HG03045 (cell line): ENCODE results near the gene CWC25.

Experiments
- ATAC-seq: cut with Tn5 transposase; IDR thresholded peaks from one replicate; pipeline ENCODE4 v1.9.1; 2021; ENCODE audit warnings: mild to moderate bottlenecking, moderate library complexity; ENCODE audit not compliant: unreplicated experiment

CWC25 gene

DNA sequence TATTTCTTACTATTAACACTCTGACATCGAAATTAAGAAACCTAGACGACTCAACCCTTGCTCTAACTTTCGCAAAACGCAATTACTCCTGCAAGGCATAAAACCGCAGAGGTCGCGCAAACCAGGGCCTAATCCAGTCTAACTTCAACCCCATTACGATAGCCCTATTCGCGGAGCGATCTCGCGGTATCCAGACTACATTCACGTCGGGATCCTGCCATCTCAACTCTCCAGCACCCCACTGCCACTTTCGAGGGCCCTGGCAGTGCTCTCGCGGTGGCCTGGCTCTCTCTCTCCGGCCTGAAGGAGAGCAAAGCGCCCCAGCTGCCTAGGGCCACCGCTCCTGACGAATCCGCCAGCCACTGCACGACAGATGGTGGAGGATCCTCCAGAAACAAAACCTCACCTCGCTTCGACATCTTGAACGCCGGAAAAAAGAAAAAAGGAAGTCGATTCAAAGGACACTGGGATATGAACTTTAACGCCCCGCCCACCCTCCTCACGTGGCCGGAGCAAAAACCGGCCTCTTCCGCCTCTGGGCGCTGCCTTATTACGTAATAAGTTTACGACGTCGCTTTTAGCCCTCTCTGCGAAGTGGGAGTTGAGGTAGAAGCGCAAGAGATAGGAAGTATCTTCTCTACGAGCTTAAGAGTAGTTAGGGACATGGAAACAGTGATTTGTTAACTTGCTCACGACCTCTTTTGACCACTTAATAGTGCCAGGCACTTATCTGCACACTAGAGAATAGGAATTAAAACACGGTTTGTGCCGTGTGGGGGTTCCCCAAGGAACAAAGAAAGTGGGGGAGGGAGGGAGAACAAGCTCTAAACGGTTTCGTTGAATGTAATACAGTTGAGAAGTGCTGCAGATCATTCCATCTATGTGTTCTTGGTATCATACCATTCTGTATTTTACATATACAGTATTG lies 28.4 kb upstream of the CWC25 start, which contains the start of gene RPL23:
TSS of gene RPL23 (minus strand) at position 430 of the 928 bp plus-strand sequence. CDS start at position 419, 11 bp downstream.
- peak; percentile 74 for ATAC-seq

DNA sequence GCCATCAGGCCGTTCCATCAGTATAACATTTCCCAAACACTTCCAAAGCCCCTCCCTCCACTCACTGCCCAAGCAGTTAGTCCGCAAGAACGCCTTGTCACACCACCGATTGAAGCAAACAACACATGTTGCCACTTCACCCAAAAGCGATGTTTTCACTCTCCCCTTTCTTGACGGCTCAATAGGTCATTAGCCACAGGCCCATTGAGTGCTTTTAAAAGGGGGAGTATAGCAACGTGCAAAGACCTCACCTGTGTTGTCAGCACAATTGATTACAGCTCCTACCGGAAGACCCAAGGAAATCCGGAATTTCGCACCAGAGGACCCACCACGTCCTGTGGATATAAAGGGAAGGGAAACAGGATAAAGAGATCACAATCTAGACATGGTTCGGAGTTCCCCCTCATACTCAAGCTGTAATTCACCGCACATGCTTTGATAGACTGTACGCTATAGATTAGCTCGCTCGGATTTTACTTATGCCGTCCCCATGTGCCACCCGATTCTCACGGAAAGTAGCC lies 27.7 kb upstream of the CWC25 start:
- ATAC-seq = peak; percentile 1

DNA sequence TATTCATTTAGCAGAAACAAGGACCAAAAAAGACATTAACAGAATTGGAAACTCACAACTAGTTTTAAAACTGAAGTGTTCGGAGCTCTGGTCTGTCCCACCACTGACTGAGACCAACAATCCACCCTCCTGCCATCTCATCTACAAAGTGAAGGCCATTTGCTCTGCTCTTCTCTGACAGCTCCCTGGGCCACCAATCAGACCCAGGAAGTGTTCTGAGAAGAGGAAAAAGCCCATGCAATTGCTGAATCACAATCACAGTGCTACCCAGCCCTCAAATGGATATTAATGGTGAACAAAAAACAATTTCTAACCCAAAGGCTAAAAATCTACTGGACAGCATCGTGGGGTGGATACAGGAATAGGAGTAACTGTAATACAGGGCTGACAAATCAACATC lies 26.3 kb upstream of the CWC25 start:
- no peak for ATAC-seq

DNA sequence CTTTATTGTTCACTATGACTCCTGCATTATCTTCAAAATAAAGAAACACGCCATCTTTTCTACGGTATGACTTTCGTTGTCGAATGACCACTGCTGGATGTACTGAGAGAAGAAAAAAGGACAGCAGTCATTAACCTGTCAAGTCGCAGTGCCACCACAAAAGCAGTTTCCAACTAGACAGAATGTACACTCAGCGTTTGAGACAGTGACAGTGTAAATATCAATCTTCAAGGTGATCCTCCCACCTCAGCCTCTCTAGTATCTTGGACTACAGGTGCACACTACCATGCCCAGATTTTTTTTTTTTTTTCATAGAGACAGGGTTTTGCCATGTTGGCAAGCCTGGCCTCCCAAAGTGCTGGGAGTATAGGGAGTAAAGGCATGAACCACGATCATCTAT lies 25.3 kb upstream of the CWC25 start:
- ATAC-seq = no peak

DNA sequence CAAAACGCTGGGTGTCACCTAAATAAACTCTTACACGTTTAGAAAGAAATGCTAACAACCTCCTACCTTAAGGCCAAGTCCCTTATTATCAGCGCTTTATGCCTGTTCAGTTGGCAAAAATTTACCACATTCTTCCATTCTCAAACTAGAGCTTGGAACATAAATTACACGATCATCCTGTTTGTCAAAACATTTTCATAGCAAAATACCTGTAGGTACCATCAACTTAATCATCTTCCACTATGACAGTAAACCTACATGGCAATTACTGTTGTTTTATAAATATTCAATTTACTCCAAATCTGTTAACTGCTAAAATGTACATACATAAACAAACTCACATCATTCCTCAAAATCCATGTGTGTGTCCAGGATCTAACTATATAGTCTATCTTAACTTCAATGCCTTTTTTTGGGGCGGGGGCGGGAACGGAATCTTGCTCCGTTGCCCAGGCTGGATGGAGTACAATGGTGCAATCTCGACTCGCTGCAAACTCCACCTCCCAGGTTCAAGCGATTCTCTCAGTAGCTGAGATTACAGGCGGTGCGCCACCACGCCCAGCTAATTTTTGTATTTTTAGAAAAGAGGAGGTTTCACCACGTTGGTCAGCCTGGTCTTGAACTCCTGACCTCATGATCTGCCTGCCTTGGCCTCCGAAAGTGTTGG lies 24.0 kb upstream of the CWC25 start:
- ATAC-seq = no peak

DNA sequence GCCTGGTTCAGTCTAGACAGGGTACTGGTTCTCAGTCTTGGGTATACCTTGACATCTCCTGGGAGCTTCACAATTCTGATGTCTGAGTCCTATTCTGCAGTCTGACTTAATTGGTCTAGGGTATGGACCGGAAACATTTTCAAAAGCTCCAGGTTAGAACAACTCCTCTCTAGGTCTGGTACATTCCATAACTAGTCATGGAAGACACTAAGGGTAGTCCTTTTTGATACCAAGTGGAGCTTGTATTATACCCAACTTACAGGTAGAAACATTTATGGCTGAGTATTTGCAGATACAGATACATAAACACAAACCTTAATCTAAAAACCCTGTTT lies 23.4 kb upstream of the CWC25 start:
- no peak for ATAC-seq

DNA sequence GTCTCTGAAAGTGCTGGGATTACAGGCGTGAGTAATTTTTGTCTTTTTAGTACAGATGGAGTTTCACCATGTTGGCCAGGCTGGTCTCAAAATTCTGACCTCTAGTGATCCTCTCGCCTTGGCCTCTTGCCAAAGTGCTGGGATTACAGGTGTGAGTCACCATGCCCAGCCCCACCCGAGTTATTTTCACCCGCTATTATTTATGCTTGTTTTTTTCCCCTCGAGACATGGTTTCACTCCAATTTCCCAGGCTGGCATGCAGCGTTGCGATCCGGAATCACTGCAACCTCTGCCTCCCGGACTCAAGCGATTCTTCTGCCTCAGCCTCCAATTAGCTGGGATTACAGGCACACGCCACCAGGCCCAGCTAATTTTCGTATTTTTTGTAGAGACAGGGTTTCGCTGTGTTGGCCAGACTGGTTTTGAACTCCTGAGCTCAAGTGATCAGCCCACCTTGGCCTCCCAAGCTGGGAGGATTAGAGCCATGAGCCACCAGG lies 19.2 kb upstream of the CWC25 start:
- no peak for ATAC-seq

DNA sequence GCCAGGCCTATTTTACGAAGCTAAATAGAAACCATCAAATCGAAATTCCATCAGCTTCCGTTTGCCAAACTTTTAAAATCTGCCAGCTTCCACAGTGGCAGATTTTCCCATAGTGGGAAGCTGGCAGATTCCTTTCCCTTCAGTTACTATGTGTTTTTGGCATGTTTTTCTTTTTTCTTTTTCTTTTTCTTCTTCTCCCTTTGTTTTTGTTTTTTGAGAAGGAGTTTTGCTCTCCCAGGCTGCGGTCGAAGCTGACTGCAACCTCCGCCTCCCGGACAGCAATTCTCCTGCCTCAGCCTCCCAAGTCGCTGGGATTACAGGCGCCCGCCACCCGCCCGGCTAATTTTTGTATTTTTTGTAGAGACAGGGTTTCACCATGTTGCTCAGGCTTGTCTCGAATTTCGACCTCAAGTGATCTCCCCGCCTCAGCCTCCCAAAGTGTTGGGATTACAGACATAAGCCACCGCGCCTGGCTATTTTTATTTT lies 684 bp upstream of the CWC25 start:
- ATAC-seq = no peak

DNA sequence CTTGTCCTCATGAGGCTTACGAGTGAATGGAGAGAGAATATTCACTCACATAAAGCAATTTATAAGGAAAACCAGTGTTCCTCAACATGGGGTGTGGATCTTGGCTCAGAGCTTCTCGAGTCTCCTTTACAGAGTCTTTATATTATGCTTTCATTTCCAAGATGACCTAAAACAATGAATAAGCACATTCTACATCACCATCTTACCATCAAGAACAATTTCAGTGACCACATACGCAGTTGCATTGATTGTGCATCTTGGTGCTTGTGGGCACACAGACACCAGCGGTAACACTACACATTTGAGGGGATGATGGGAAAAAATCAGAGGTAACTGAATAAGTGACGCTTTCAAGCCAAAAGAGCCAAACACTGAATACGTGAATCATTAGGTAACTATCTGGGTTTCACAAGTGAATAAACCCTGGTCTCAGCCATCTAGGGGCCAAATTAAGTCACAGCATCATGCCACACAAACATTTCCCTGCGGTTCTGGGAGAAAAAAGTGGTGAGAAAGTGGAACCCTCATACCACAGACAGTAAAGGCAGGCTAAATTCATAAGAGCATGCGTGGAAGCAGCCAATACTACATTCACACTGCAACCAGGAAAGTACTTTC lies 9.4 kb downstream of the CWC25 start:
- ATAC-seq = no peak

DNA sequence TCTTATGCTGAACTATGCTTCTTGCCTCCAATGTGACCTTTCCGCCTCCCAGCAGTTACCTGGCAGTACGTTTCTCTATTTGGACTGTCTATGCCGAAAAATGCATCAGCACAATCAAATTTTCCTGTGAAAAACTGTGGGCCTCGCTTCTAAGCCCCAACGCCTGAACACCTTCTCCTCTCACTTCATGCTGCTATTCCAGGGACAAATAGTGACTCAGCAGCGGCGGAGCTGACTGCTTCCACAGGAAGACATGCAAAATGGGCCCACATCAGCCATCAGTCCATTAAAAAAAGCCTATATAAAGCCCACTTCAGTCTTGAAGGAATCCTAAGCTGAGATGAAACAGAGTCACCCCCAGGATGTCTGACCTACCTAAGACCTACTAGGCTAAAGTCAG lies 15.3 kb downstream of the CWC25 start:
- no peak for ATAC-seq

DNA sequence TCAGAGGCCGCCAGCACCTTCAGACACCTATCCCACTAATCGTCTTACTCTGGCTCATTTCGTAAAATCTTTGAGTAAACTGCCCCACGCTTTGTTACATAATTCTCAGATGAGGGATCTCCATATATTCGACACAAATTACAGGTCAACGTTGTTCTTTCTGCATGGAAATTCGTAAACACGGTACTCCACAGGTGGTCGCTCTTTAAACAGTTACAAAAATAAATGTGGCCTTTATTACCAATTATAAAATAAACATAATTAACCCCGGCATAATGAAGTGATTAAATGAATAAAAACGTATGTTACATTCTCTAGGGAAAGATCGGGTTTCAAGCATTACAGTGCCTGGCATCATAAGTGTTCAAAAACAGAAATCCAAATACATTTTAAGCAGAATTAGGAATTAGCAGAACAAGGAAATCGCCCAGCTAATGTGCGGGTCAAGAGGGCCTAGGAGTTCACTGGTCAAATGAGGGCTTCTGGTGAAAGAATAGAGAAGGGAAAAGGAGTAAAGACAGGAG lies 24.8 kb downstream of the CWC25 start:
- no peak for ATAC-seq

DNA sequence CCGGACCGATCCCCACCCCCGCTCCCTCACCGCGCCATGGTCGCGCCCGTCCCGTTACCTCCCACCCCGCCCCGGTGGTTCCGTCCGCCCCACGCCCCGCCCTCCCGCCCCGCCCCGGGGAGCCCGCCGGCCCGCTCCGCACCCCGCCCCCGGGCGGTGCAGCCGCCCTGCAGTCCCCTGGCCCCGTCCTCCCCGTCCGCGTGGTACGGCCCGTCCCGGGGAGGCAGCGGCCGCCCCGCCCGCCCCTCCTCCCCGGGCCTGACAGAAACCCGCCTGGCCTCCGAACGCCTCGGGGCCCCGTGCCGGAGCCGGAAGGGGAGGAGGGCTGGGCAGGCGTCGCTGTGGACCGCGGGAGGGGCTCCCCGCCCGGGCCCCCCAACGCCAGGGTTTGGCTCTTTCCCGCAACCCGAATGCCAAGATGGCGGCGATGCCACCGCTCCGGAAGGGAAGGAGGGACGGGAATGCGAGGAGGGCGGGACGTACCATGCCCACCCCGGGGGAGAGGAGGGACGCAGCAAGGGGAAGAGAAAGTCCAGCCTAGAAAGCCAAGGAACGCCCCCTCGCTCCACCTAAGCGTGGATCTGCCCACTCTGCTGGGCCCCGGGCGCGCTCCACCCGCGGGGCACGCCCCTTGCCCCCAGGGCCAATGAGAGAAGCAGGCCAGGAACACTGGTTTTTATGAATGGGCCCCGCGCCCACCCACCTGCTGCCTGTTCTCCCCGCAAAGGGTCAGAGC lies 25.5 kb downstream of the CWC25 start, which contains the start of gene PIP4K2B:
TSS of gene PIP4K2B (minus strand) at position 56 of the 736 bp plus-strand sequence. CDS start 132 bp downstream, outside the sequence.
- ATAC-seq = peak; percentile 79

DNA sequence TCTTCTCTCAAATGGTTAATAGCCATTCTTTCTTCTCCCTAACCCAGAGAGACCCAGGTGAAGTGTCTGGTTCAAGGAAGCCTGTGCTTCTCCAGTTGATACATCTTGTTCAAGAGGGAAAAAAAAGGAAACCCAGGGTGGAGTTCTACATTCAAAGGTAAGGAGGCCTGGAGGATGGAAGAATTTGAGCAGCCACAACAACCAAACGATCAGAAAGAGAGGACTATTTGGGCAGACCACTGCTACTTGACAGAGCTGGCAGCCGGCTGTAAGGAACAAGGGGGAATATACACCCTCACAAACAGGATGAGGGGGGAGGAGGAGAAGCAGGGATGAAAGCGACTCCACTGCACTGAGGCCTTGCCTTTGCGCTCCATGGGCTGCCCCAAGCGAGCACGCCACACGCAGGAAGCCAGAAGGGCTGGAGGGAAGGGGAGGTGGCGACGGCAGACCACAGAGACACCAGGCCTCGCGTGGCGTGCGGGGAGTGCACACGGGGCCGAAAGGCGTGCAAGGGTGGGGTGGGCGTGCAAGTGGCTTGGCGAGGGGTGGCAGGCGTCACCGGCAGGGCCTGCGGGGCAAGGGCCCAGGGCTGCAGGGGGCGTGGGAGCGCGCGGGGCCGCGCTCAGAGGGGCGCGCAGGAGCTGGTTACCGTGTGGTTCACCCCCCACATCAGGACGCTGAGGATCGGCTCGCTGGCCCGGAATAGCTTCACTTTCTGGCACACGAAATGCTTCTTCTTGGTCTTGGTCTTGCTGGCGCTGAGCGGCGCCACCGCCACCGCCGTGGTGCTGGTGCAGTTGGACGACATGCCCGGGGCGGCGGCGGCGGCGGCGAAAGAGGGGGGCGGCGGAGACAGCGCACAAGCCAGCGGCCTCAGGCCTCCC lies 26.3 kb downstream of the CWC25 start:
- peak; percentile 21 for ATAC-seq

DNA sequence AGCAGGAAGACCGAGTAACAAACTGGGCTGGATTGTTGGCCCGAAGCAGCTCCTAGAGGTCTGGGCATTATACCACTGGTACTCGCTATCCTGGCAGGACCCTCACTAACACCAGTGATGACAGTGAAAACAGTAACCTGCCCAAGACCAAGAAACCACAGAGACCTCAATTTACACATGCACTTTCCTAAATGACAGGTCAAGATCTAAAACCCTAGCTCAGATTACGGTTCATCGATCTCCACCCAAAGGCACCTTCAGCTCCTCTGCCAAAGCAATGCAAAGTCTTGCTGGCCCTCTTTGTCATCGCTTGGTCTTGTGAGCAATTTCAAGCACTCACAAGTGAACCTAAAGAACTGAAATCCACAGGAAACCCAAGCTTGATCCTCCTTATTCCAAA lies 27.3 kb downstream of the CWC25 start:
- ATAC-seq = no peak

DNA sequence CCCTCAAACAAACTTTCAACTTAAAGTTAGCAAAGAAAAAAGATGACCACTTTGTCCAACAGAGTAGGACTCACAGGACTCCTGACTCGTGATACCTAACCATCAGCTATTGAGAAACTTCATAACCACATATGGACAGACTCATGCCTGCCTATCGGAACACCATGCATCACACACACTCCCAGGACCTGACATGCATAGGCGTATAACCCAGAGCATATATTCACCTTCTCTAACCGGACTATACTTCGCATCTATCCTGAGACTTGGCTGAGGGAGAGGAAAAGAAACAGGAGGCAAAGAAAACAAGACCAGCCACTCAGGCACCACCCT lies 28.0 kb downstream of the CWC25 start:
- ATAC-seq = no peak

DNA sequence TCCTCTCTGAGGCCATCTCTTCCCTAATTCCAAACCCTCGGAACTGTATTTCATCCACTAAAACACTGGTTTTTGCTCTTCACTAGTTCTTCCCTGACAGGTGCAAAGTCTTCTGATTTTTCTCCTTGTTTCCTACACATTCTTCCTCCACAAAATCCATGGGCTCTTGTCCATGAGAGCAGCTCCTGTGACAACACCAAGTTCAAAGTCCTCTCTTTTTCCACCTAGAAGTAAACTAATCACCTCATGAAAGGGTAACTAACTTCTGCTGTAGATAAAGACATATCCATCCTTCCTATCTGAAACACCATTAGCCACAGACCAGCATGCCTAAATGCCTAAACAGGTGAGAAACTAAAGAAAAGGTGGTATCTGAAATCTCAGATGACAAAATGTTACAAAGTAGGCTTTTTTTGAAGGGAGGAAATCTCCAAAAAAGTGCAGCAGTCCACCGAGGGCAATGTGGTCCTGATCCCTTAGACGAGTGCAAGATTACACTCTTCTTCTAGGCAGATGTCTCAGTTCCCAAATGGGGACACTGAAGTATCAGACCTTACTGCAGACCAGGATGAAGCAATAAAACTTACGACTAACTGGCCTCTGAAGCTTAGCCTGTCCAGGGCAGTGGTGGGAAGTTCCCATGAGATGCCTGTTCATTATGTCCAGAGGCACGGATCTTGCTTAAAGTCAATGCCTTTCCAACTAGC lies 28.5 kb downstream of the CWC25 start:
- ATAC-seq = no peak

DNA sequence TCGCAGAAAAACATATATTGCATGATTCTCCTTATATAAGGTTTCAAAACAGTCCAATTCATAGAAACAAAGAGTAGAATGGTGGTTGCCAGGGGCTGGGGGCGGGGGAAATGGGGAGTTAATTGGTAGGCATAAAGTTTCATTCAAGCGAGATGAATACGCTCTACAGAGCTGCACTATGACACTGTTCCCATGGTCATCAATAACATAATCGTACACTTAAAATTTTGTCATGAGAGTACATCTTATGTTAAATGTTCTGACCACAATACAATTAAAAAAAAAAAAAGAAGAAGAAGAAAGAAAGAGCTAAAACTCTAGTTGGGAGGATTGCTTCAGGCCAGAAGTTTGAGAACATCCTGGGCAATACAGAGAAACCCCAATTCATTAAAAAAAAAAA lies 30.9 kb downstream of the CWC25 start:
- ATAC-seq = no peak

DNA sequence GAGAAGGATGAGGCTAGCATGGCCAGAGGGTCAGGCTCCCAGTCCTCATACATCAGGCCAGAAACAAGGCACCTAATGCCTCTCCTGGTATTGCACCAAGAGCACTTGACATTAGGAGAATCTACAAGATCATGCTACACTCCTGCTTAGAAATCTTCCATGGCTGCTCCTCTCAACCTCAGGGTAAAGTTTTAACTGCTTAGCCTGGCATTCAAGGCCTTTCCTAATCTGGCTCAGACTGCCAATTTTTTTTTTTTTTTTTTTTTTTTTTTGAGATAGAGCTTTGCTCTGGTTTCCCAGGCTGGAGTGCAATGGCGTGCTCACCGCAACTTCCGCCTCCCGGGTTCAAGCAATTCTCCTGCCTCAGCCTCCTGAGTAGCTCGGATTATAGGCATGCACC lies 34.0 kb downstream of the CWC25 start:
- no peak for ATAC-seq
